M059J (cell line): ENCODE results near the gene CAND2. TPM values are rescaled to one million over a fixed set of nuclear protein-coding genes. Genes with fewer than 3 reads are reported as not detected.

Experiments used
- DNase-seq: peaks from one replicate; pipeline ENCODE4 v3.0.0-alpha.2; 2012; ENCODE audit warnings: low read depth
- total RNA-seq: library from RNA; depleted of rRNA; stranded (reverse); fragments of >200 nt; shearing (Covaris generic); gene quantifications from 2 replicates; pipeline ENCODE4 v1.2.3, GENCODE V29; 2014

Gene CAND2
- total RNA-seq, 1 experiment from 2014 or later, result 4.0 TPM

GRCh38 chr3:12807066-12807465 is 10.6 kb downstream of the CAND2 start:
- no peak for DNase-seq

GRCh38 chr3:12807601-12808359 is 11.3 kb downstream of the CAND2 start:
- no peak for DNase-seq

- DNase-seq, result no peak
These were observed 12.1 kb downstream of the CAND2 start for GRCh38 chr3:12808587-12808986.

GRCh38 chr3:12809001-12809400 is 12.5 kb downstream of the CAND2 start:
- DNase-seq, result no peak

GRCh38 chr3:12809435-12809834 is 13.0 kb downstream of the CAND2 start:
- DNase-seq, result no peak

- DNase-seq, result peak; percentile 74
These were observed 13.7 kb downstream of the CAND2 start for GRCh38 chr3:12810013-12810780.

- DNase-seq, result no peak
These were observed 14.5 kb downstream of the CAND2 start for GRCh38 chr3:12810961-12811360.

GRCh38 chr3:12812812-12813211 is 16.3 kb downstream of the CAND2 start:
- DNase-seq, result no peak

GRCh38 chr3:12813967-12814366 is 17.5 kb downstream of the CAND2 start:
- DNase-seq, result no peak

- no peak for DNase-seq
These were observed 18.6 kb downstream of the CAND2 start for GRCh38 chr3:12815078-12815477.

GRCh38 chr3:12815719-12816118 is 19.2 kb downstream of the CAND2 start:
- DNase-seq, result no peak

GRCh38 chr3:12816521-12817342 is 20.3 kb downstream of the CAND2 start:
- DNase-seq, result no peak

- no peak for DNase-seq
These were observed 20.8 kb downstream of the CAND2 start for GRCh38 chr3:12817343-12817710.

GRCh38 chr3:12818273-12818672 is 21.8 kb downstream of the CAND2 start:
- DNase-seq, result no peak

- no peak for DNase-seq
These were observed 22.3 kb downstream of the CAND2 start for GRCh38 chr3:12818773-12819172.

GRCh38 chr3:12822725-12823373 is 26.4 kb downstream of the CAND2 start:
- DNase-seq, result no peak

- DNase-seq, result no peak
These were observed 27.8 kb downstream of the CAND2 start for GRCh38 chr3:12824299-12824698.

- DNase-seq, result no peak
These were observed 28.7 kb downstream of the CAND2 start for GRCh38 chr3:12825156-12825555.

GRCh38 chr3:12828751-12829150 is 32.3 kb downstream of the CAND2 start:
- no peak for DNase-seq

- no peak for DNase-seq
These were observed 32.9 kb downstream of the CAND2 start for GRCh38 chr3:12829404-12829803.

- DNase-seq, result no peak
These were observed 33.7 kb downstream of the CAND2 start for GRCh38 chr3:12829886-12830784.
